ENCODE measurements around the gene ARL5A.

The ARL5A gene

GRCh38 chr2:151766437-151767153 is 61.6 kb downstream of the ARL5A start:
- no peak for DNase-seq (ENCODE audit: low spot score)

- no peak for DNase-seq (ENCODE audit: low spot score)
Observed at GRCh38 chr2:151765760-151766410, 62.3 kb downstream of the ARL5A start.

- peak; percentile 97 for DNase-seq (ENCODE audit: low spot score)
Observed at GRCh38 chr2:151762694-151763093, 65.5 kb downstream of the ARL5A start.

GRCh38 chr2:151761687-151762086 is 66.5 kb downstream of the ARL5A start:
- no peak for DNase-seq (ENCODE audit: low spot score)

GRCh38 chr2:151761193-151761592 is 67.0 kb downstream of the ARL5A start:
- DNase-seq (ENCODE audit: low spot score), result no peak

- DNase-seq (ENCODE audit: low spot score), result peak; percentile 91
Observed at GRCh38 chr2:151760139-151760650, 68.0 kb downstream of the ARL5A start.

- no peak for DNase-seq (ENCODE audit: low spot score)
Observed at GRCh38 chr2:151758744-151759143, 69.5 kb downstream of the ARL5A start.

- peak; percentile 22 for DNase-seq (ENCODE audit: low spot score)
Observed at GRCh38 chr2:151757861-151758260, 70.4 kb downstream of the ARL5A start.

- DNase-seq (ENCODE audit: low spot score), result no peak
Observed at GRCh38 chr2:151756820-151757219, 71.4 kb downstream of the ARL5A start.

GRCh38 chr2:151754253-151754897 is 73.8 kb downstream of the ARL5A start:
- DNase-seq (ENCODE audit: low spot score), result no peak

- DNase-seq (ENCODE audit: low spot score), result no peak
Observed at GRCh38 chr2:151753540-151753939, 74.7 kb downstream of the ARL5A start.

Data from cerebellar cortex (tissue), 1 donor.